Activated CD4-positive, alpha-beta T cell treated with anti-CD3 and anti-CD28 coated beads, Interleukin-2, amount 50 U/mL, for 4 hours (primary cell): ENCODE results near the gene BCKDHB.
"Not testable (repeated sequence)": the region's sequence is repeated elsewhere in the genome, so short reads cannot be mapped to it uniquely, and the experiment has no call there.

Experiments used
- DNase-seq, 2 experiments: peaks; one replicate each; pipeline ENCODE4 v3.0.0-alpha.2; 2020

The BCKDHB gene

GRCh38 chr6:80211286-80211685 is 104.8 kb downstream of the BCKDHB start:
- DNase-seq = no peak

- not testable (repeated sequence) for DNase-seq
These were observed 105.4 kb downstream of the BCKDHB start for GRCh38 chr6:80211890-80212289.

GRCh38 chr6:80214436-80215022 is 108.1 kb downstream of the BCKDHB start:
- no peak for DNase-seq

GRCh38 chr6:80215063-80215462 is 108.6 kb downstream of the BCKDHB start:
- no peak for DNase-seq

GRCh38 chr6:80217794-80218193 is 111.3 kb downstream of the BCKDHB start:
- no peak for DNase-seq

- DNase-seq = no peak
These were observed 117.3 kb downstream of the BCKDHB start for GRCh38 chr6:80223743-80224212.

GRCh38 chr6:80226151-80226550 is 119.7 kb downstream of the BCKDHB start:
- DNase-seq = no peak

- DNase-seq = no peak
These were observed 120.2 kb downstream of the BCKDHB start for GRCh38 chr6:80226699-80227098.

- DNase-seq = no peak
These were observed 121.2 kb downstream of the BCKDHB start for GRCh38 chr6:80227545-80228105.

- DNase-seq = no peak
These were observed 126.8 kb downstream of the BCKDHB start for GRCh38 chr6:80233262-80233661.

GRCh38 chr6:80233958-80234357 is 127.5 kb downstream of the BCKDHB start:
- no peak for DNase-seq

GRCh38 chr6:80234401-80234800 is 127.9 kb downstream of the BCKDHB start:
- DNase-seq = no peak

- DNase-seq = no peak
These were observed 128.4 kb downstream of the BCKDHB start for GRCh38 chr6:80234908-80235307.

GRCh38 chr6:80235647-80236046 is 129.2 kb downstream of the BCKDHB start:
- DNase-seq = no peak

GRCh38 chr6:80238754-80239153 is 132.3 kb downstream of the BCKDHB start:
- not testable (repeated sequence) for DNase-seq

- no peak for DNase-seq
These were observed 138.6 kb downstream of the BCKDHB start for GRCh38 chr6:80245043-80245442.

GRCh38 chr6:80249897-80250296 is 143.4 kb downstream of the BCKDHB start:
- DNase-seq = no peak

- DNase-seq = no peak
These were observed 144.0 kb downstream of the BCKDHB start for GRCh38 chr6:80250391-80250997.

- no peak for DNase-seq
These were observed 144.8 kb downstream of the BCKDHB start for GRCh38 chr6:80251321-80251720.

GRCh38 chr6:80254716-80255115 is 148.2 kb downstream of the BCKDHB start:
- DNase-seq = no peak

GRCh38 chr6:80256691-80257090 is 150.2 kb downstream of the BCKDHB start:
- DNase-seq = no peak

GRCh38 chr6:80259118-80259517 is 152.6 kb downstream of the BCKDHB start:
- no peak for DNase-seq

GRCh38 chr6:80263585-80263984 is 157.1 kb downstream of the BCKDHB start:
- no peak for DNase-seq
